ENCODE measurements around the gene SLC1A3.

DNA sequence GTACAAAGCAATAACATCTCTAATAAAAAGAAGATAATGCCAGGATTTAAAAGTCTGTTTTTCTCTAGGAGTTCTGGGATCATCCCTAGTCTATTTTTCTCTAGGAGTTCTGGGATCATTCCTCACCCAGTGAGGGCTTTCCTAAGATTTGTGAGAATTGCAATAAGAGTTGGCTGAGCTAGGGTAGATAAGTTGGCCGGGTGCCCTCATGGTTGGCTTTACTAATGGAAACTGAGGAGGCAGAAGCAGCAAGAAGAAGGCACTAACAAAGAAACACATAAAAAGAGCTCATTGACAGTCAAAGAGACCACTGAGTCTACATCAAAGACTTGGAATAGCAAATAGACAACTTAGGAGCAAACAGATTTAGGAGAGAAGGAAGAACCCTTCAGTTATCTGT, 4.2 kb downstream of the SLC1A3 start:
- no peak for TF ChIP-seq EZH2 (IDR thresholded peaks at IDR 0.05; ENCODE audit: borderline replicate concordance, low read depth, low read length, poor library complexity, severe bottlenecking)
- TF ChIP-seq, protein P1, sequence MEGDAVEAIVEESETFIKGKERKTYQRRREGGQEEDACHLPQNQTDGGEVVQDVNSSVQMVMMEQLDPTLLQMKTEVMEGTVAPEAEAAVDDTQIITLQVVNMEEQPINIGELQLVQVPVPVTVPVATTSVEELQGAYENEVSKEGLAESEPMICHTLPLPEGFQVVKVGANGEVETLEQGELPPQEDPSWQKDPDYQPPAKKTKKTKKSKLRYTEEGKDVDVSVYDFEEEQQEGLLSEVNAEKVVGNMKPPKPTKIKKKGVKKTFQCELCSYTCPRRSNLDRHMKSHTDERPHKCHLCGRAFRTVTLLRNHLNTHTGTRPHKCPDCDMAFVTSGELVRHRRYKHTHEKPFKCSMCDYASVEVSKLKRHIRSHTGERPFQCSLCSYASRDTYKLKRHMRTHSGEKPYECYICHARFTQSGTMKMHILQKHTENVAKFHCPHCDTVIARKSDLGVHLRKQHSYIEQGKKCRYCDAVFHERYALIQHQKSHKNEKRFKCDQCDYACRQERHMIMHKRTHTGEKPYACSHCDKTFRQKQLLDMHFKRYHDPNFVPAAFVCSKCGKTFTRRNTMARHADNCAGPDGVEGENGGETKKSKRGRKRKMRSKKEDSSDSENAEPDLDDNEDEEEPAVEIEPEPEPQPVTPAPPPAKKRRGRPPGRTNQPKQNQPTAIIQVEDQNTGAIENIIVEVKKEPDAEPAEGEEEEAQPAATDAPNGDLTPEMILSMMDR (conservative IDR thresholded peaks at IDR 0.05; ENCODE audit: low read depth, low read length), result no peak

Data from A673 (cell line).